Measurements from ENCODE around the gene ENDOV.
A peak's percentile ranks its signal among the peaks of the same experiment; 100 is the strongest.
"Not testable (repeated sequence)": the region's sequence is repeated elsewhere in the genome, so short reads cannot be mapped to it uniquely, and the experiment has no call there.

Gene ENDOV

DNA sequence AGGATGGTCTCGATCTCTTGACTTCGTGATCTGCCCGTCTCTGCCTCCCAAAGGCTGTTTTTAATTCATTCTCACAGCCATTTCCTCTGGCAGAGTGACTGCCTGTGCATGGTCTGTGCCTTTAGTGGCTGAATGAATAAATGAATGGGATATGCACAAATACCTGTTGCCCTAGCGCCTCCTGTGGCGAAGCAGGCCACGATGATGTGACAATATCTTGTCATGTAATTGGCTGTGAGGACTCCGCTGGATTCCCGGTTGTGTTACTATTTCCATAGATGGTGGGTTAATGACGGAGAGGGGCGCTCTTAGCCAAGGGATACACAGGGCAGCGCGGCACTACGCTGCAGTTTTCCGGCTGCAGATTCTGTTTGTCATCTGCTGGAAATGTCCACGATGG is 26.8 kb upstream of the ENDOV start:
- DNase-seq: no peak

DNA sequence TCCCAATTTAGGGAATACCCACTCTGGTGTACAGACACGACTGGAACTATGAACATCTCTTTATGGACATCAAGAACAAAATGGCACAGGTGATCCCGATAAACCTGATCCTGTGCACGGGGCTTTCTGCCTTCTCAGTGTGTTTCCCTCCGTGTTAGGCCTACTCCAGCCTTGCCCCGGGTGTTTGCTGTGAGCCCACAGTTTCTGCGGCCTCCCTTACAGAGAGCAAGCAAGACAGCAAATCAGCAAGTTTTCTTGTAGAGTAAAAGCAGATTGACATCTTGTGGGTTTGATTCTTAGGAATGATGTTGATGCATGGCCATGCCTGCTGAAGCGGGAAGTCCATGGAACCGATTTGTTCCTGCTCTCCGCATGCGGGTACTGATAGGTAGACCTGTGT is 26.4 kb upstream of the ENDOV start:
- no peak for DNase-seq

DNA sequence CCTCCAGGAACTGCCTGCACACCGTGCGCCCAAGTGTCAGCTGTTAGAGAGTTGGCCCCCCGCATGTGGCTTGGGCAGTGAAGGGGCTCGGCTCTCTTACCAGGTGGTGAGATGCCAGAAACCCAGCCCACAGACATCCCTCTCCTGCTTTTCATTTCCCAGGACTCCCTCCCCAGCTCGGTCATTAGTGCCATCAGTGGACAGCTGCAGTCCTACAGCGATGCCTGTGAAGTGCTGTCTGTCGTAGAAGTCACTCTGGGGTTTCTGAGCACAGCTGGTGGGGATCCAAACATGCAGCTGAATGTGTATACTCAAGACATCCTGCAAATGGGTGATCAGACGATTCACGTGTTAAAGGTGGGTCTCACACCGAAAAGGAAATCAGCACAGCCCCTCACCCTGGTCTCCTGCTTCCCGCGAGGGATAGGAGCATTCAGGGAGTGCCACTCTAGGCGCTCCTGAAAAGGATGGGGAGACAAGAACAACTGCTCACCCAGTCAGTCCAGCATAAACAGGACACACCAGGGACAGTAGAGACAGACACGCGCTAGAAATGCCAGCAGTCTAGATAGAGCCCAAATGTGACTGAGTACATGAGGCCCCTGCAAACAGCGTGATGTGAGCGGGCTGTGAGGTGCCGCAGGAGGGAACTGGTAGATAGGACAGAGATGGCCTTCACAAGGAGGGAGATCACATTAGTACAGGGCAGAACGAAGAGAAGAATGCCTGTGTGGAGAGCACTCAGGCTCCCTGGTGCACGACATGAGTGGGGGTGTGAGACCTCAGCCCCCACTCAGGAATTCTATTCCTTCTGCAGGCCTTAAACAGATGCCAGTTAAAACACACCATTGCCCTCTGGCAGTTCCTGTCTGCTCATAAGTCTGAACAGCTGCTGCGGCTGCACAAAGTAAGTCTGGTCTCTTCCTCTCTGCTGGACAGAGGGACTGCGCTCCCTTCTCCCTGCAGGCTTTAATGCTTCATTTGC is 25.7 kb upstream of the ENDOV start:
- no peak for DNase-seq

DNA sequence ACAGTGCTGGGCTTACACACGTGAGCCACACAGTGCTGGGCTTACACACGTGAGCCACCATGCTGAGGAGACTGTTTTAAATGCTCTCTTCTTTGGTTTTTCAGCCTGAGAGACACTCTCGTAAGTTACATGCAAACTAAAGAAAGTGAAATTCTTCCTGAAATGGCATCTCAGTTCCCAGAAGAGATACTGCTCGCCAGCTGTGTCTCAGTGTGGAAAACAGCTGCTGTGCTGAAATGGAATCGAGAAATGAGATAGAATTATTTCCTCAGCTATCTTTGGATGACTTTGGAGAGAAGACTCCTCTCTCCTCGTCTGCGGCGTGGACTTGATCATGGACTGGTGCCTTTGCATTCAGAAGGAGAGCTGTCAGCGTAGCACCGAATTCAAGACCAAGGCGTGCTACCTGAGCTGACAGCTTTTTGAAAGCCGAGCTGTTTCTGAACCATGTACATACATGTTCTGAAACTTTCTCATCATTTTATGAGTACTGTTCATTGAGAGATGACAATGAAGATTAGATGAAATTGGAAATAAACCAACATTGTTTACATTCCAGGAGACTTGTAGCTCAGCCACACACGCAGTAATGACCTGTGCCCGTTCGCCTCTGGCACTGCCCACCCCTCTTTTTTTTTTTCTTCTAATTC is 21.6 kb upstream of the ENDOV start:
- DNase-seq: no peak

DNA sequence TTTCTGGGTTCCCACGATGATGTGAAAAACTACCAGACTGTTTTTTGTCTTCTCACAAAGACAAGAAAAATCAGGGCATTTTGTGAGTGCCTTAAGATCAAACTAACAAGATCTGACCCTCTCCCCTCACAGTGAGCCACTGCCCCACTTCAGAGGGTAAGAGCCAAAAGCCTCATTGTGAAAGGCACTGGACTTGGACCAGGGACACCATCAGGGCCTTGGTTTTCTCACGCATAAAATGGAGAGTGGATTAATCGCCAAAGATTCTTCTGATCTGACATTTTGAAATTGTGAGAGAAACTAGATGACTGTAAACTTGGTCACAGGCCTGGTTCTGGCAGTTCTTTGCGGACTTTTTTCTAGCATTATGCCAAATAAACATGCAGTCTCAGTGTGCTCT is 21.0 kb upstream of the ENDOV start:
- DNase-seq: no peak

DNA sequence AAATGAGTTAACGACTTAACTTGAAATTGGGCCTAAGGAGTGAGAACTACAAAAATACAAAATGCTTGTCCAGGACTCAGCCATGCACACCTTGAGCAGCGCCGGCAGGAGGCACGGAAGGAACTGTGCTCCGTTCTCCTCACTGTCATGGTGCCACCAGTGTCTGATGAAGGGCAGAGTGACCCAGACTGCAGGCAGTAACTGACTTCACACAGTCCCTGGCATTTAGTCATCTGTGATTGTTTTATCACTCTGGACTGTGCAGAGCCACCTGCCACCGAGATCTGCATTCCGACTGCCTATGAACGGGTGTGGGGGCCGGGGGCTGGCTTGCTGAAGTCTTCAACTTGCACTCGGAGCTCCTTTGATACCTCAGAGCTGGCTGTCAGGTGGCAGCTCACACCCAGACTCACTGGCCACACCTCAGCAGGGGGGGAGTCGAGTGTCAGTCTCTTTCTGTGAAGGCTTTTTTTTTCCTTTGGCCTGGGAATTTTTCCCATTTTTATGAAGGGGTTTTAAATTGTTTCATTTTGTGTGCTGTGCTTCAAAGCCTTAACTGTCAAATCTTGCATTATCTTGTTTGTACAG is 20.2 kb upstream of the ENDOV start:
- no peak for DNase-seq

DNA sequence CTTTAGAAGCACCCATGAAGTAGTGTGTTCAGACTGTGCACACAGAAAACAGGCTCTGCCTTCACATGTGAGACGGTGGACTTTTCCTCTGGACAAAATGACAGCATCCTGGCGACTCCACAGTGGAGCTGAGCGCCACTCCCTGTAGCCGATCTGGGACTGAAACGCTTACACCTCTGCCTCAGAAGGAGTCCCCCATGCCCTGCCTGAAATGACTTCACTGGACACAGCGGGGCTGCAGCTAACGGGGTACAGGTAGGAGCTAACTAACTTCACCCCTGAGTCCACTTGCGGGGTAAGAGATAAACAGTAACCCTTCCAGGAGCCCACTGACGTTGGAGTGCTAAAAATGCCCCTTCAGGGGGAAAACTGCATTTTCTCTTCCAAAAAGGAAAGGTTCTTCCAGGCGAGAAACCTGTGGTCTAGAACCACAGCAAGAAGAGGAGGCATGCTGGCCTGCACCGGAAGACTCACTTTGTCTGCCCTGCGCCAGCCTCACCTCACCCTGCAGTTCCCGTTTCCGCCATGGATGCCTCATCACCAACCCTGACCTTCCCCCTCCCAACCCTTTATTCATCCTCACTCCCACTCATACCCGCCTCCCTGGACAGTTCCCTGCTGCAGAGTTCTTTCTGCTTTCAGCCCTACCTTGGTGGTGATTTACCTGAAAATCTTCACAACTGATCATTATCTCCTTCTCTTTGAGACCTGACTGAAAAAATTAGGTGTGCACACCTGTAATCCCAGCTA is 19.4 kb upstream of the ENDOV start:
- DNase-seq: no peak

DNA sequence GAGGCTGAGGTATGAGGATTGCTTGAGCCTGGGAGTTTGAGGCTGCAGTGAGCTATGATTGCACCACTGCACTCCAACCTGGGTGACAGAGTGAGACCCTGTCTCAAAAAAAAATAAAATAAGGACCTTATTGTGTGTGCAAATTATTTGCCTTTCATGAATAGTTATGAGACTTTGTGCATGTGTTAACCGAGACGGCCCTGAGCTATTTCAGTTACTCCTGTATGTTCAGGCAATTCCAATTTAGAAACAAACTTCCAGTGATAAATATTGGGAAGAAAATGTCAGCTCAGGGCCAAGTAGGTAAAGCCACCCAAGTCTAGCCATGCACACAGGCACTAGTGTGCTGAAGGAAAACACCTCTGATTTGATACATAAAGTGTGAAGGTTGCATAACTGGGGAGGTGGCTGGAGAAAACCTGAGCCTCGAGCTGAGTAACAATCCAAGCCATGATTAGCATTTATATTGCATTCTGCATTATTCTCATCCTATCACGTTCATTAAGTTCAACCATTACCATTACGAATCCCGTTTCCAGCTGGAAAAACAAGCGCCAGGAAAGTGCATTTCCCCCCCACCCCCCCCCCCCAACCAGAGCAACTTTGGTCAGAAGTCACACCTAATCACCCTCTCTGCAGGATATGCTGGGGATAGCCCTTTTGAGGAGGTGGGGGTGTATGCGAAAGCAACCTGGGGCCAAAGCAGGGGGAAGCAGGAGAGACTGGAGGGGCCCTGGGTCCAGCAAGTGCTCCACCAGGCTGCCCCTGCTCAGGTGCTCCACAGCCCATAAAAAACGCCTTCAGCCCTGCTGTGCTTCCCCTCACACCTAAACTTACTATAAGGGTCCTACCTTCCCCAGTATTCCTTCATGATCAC is 18.6 kb upstream of the ENDOV start:
- no peak for DNase-seq

DNA sequence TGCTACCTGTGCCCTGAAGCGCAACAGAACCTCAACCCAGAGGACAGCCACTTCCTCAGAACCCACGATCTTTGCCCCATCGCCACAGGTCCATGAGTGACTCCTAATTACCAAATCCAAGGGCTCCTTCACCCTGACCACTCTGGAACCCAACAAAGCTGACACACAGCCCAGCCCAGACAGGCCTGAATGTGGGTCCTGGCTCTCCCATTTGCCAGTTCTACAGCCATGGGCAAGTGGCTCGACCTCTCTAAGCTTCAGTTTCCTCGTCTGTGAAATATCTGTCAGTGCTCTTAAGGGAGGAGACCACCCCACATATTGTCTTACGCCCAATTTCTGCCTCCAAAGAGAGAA is 18.0 kb upstream of the ENDOV start:
- DNase-seq: no peak

GRCh38 chr17:80397686-80398085 is 17.3 kb upstream of the ENDOV start:
- DNase-seq: no peak

DNA sequence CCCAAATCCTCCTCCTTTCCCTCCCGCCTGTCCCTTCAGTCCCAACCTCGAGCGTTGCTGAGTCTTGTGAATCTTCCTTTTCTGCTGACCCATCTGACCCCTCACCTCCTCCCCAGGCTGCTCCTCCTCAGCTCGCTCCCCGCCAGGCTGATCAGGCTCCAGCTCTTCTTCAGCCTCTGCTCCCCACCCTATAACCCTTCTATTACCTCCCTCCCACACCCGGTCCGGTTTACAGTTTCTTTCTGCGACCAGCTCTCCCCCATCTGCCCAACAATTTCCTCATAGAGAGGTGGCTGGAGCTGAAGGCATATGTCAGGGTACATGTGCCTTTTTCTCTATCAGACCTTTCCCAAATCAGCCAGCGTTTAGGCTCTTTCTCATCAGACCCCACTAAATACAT is 13.9 kb upstream of the ENDOV start:
- not testable (repeated sequence) for DNase-seq

- DNase-seq: not testable (repeated sequence)
Measured at GRCh38 chr17:80402102-80402501, 12.9 kb upstream of the ENDOV start.

DNA sequence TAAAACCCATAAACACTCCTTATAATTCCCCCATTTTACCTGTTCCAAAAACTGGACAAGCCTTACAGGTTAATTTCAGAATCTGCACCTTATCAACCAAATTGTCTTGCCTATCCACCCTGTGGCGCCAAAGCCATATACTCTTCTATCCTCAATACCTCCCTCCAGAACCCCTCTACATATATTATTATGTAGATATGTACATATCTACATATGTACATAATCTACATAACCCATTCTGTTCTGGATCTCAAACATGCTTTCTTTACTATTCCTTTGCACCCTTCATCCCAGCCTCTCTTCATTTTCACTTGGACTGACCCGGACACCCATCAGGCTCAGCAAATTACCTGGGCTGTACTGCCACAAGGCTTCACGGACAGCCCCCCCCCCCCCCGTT is 12.0 kb upstream of the ENDOV start:
- no peak for DNase-seq

GRCh38 chr17:80406146-80406545 is 8.8 kb upstream of the ENDOV start:
- DNase-seq: no peak

- not testable (repeated sequence) for DNase-seq
Measured at GRCh38 chr17:80407917-80408316, 7.0 kb upstream of the ENDOV start.

GRCh38 chr17:80408872-80409271 is 6.1 kb upstream of the ENDOV start:
- DNase-seq: no peak

DNA sequence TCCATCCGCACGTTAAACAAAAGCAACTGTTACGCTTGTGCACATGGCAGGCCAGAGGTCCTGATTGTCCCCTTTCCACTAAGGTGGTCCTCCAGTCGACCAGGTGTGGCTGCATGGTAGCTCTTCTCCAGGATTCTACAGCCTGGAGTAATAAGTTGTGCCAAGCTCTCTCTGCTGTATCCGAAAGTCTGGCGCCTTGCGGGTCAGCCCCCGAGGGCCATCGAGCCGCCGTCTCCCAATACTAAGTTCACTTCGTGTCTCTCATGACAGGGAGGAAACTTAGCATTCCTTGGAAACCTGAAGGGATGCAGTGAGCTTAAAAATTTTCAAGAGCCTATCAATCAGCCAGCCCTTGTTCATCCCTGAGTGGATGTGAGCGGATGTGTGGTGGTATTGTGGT is 5.3 kb upstream of the ENDOV start:
- no peak for DNase-seq

DNA sequence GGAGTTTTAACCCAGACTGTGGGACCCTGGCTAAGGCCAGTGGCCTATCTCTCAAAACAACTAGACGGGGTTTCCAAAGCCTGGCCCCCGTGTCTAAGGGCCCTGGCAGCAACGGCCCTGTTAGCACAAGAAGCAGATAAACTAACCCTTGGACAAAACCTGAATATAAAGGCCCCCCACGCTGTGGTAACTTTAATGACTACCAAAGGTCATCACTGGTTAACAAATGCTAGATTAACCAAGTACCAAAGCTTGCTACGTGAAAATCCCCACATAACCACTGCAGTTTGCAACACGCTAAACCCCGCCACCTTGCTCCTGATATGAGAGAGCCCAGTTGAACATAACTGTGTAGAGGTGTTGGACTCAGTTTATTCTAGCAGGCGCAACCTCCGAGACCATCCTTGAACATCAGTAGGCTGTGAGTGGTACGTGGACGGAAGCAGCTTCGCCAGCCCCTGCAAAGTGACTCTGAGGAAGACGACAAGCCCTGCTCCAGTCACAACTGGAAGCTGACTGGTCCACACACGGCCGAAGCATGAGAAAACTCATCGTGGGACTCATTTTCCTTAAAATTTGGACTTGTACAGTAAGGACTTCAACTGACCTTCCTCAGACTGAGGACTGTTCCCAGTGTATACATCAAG is 4.4 kb upstream of the ENDOV start:
- DNase-seq: not testable (repeated sequence)

DNA sequence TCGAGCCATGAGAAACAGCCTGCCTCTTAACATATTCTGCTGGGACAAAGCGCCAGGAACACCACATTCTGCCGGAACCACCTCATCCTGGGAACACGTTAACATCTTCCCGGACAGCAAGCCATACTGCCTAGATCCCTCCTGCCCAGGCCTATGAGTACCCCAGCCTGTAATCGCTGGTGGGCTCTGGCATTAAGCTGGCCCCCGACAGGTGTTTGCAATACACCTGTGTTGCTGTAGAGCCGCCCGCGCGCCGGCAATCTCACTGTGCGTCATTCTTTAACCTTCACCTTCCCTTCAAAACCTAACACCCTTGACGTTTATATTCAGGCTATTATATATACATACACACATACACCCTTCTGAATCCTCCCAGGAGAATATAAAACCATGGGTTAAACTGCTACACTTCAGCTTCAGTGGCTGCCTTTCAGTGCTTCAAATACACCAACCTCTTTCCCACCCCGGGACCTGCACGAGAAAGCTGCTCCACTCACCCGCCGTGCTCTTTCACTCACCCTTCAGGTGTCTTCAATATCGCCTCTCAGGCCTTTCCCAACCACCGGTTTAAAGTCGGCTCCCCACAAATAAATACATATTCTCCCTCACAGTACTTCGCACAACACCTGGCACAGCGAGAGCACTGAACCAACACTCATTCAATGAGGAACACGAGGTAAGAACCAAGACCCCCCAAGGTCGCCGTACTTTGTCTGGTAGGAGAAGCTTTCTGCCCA is 1.0 kb upstream of the ENDOV start:
- peak in 4 of 56 donors; percentile 8 to 51 (median 34) for DNase-seq

GRCh38 chr17:80414508-80414802 is 512 bp upstream of the ENDOV start:
- DNase-seq: peak in 2 of 56 donors; percentile 42 to 58
